ENCODE measurements around the gene ANAPC13. TPM values are rescaled to one million over a fixed set of nuclear protein-coding genes. Genes with fewer than 3 reads are reported as not detected.

The ANAPC13 gene, protein sequence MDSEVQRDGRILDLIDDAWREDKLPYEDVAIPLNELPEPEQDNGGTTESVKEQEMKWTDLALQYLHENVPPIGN
- total RNA-seq (10 to 100 TPM; 23.4 to 58.7 (median 42.6) TPM), polyA plus RNA-seq (100 to 1,000 TPM in 1 of 2 donors, 10 to 100 TPM in 1; 55.9 to 104 TPM)
- long read RNA-seq, donor 1, transcript ANAPC13-201 (3 exons, 1,209 nt): major isoform, 73 of 136 reads
- long read RNA-seq, donor 1, transcript ANAPC13-206 (3 exons, 1,420 nt): minor isoform, 6 of 136 reads
- long read RNA-seq, donor 1, transcript ANAPC13-204 (3 exons, 1,840 nt): minor isoform, 52 of 136 reads
- long read RNA-seq, donor 1, partial matches to known transcripts: 1 of 136 reads
- long read RNA-seq, donor 1, other reads (novel, unspliced or antisense): 1 of 136 reads
- long read RNA-seq, donor 2, transcript ANAPC13-201 (3 exons, 1,209 nt): major isoform, 38 of 115 reads
- long read RNA-seq, donor 2, transcript ANAPC13-204 (3 exons, 1,840 nt): minor isoform, 29 of 115 reads
- long read RNA-seq, donor 2, partial matches to known transcripts: 40 of 115 reads
- long read RNA-seq, donor 2, other reads (novel, unspliced or antisense): 5 of 115 reads
- long read RNA-seq, donor 3, transcript ANAPC13-201 (3 exons, 1,209 nt): minor isoform, 27 of 61 reads
- long read RNA-seq, donor 3, transcript ANAPC13-204 (3 exons, 1,840 nt): major isoform, 30 of 61 reads
- long read RNA-seq, donor 3, partial matches to known transcripts: 0 of 61 reads
- long read RNA-seq, donor 3, other reads (novel, unspliced or antisense): 3 of 61 reads

- no peaks in the 10 kb centered on the region for H3K27me3 ChIP-seq
- H3K36me3 ChIP-seq: no peaks in the 10 kb centered on the region
- H3K27ac ChIP-seq: peak within 1 kb of the TSS; percentile 92 to 93
- 0% methylated on average over 64 to 81 of the region's 81 CpGs for WGBS, 3 donors
- intact Hi-C loops (cut with DNase I): loop anchor here in 1 of 4 donors (1.0 kb wide), 1 partner anchor 234 kb away; no protein-coding TSS in a partner anchor
- H3K9me3 ChIP-seq: no peaks in the 10 kb centered on the region
- peaks cover 5% of the 10 kb centered on the region for H3K4me1 ChIP-seq (ENCODE audit: insufficient read depth)
- H3K4me3 ChIP-seq: peak within 1 kb of the TSS; percentile 88
- peak; percentile 91 to 95 (median 92) for DNase-seq
- TF ChIP-seq EP300 (IDR thresholded peaks at IDR 0.05) (no peak), CTCF (IDR thresholded peaks at IDR 0.05) (peak in 2 of 3 donors; percentile 8 to 30), POLR2A (IDR thresholded peaks at IDR 0.05) (peak; percentile 69)
Measured at GRCh38 chr3:134485718-134486576, at the start of gene ANAPC13, which contains the start of gene CEP63. Gene ANAPC13, minus strand, starts transcription at chr3:134485985. Its CDS starts 3,081 bp downstream, at chr3:134482904. Gene CEP63, plus strand, starts transcription at chr3:134486057. Its CDS starts 9,264 bp downstream, at chr3:134495321.

DNA sequence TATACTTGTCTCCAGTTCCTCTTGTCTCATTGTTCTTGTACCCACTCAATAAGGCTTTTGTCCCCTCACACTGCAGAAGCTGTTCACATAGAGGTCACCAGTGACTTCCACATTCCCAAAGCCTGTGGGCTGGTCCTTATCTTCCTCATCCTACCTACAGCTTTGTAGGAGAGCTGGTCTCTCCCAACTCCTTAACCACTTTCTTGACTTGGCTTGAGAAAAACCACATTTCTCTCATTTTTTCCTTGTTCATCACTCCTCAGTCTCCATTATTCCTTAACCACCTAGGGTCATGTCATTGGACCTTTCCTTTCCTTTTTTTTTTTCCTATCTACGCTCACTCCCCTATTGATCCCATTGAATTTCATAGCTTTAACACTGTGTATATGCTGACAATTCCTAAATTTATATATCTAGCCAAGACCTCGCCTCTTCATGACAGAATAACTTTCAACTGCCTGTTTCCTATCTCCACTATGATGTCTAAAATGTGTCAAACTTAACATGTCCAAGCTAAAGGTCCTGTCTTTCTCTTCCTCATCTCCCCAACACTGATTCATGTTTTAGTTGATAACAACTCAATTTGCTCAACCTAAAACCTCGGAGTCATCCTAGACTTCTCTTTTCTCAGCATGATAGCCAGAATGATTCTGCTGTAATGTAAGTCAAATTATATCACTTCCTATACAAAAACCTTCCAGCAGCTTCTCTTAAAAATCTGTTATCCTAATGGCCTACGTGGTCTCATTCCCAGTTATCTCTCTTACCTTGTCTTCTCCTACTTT, 49.6 kb upstream of the ANAPC13 start:
- Histone ChIP-seq H3K4me3 (no peak overlapping the region), H3K36me3 (no peaks in the 10 kb centered on the region), H3K4me1 (ENCODE audit: insufficient read depth) (no peaks in the 10 kb centered on the region), H3K9me3 (no peaks in the 10 kb centered on the region), H3K27ac (no peak overlapping the region), H3K27me3 (no peaks in the 10 kb centered on the region)
- TF ChIP-seq EP300 (IDR thresholded peaks at IDR 0.05) (no peak), POLR2A (IDR thresholded peaks at IDR 0.05) (no peak), CTCF (IDR thresholded peaks at IDR 0.05) (no peak)
- no peak for DNase-seq
- intact Hi-C loops (cut with DNase I): no loop called here
- WGBS, 3 donors: 94 to 96% (median 95%) methylated on average over 4 of the region's 4 CpGs

GRCh38 chr3:134533493-134533892, 47.7 kb upstream of the ANAPC13 start:
- intact Hi-C loops (cut with DNase I): no loop called here
- no peak for DNase-seq
- Histone ChIP-seq H3K9me3 (no peaks in the 10 kb centered on the region), H3K36me3 (no peaks in the 10 kb centered on the region), H3K27me3 (no peaks in the 10 kb centered on the region), H3K4me3 (no peak overlapping the region), H3K4me1 (ENCODE audit: insufficient read depth) (no peaks in the 10 kb centered on the region), H3K27ac (no peak overlapping the region)
- TF ChIP-seq CTCF (IDR thresholded peaks at IDR 0.05) (no peak), EP300 (IDR thresholded peaks at IDR 0.05) (no peak), POLR2A (IDR thresholded peaks at IDR 0.05) (no peak)
- 76 to 90% (median 86%) methylated on average over 1 of the region's 1 CpG for WGBS, 3 donors

Measured in ovary (tissue), 10 donors.